SKM-1 treated with dmso at 0.1 percent for 144 hours (cell line): Measurements from ENCODE around the gene PARM1.

ENCODE experiments used
- DNase-seq: peaks from one replicate; lab custom pipeline; 2025; ENCODE audit not compliant: unreplicated experiment; lab: John Stamatoyannopoulos, UW

Gene PARM1, protein sequence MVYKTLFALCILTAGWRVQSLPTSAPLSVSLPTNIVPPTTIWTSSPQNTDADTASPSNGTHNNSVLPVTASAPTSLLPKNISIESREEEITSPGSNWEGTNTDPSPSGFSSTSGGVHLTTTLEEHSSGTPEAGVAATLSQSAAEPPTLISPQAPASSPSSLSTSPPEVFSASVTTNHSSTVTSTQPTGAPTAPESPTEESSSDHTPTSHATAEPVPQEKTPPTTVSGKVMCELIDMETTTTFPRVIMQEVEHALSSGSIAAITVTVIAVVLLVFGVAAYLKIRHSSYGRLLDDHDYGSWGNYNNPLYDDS

GRCh38 chr4:74932832-74933561, at the start of gene PARM1:
Gene PARM1 (plus strand): TSS chr4:74933116. CDS start chr4:74933328, 212 bp downstream.
- DNase-seq: peak; percentile 81

- no peak for DNase-seq
Observed at GRCh38 chr4:74884266-74884665, 48.6 kb upstream of the PARM1 start.

- DNase-seq: peak; percentile 92
Observed at GRCh38 chr4:74886484-74886883, 46.4 kb upstream of the PARM1 start.

GRCh38 chr4:74890341-74890740, 42.6 kb upstream of the PARM1 start:
- DNase-seq: no peak

- no peak for DNase-seq
Observed at GRCh38 chr4:74891037-74891436, 41.9 kb upstream of the PARM1 start.

- no peak for DNase-seq
Observed at GRCh38 chr4:74893171-74893570, 39.7 kb upstream of the PARM1 start.

GRCh38 chr4:74896595-74896994, 36.3 kb upstream of the PARM1 start:
- DNase-seq: no peak

- DNase-seq: no peak
Observed at GRCh38 chr4:74897386-74897785, 35.5 kb upstream of the PARM1 start.

- no peak for DNase-seq
Observed at GRCh38 chr4:74900862-74901261, 32.1 kb upstream of the PARM1 start.

DNA sequence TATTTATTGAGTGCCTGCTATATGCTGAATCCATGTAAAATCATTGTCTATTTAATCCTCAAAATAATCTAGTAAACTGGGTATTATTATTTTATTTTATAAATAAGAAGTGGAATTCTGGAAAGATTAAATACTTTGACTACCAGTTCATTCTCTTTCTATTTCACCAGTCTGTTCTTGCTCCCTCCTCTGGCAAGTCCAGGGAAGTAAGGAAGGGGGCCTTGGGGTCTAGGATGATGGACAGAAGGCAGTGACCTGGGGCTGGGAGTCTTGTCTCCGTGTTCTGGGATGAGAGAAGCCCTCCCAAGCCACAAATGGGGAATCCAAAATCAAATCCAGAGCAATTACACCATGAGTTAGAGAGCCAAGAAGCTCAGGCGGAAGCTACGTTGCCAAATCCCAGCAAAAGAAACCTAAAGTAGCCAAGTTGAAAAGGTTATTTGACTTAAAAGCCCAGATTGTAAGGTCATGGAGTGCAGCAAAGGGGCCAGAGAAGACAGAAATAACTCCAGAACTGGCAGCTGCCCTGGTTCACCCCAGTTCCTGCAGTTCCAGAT, 28.3 kb upstream of the PARM1 start:
- no peak for DNase-seq

- DNase-seq: no peak
Observed at GRCh38 chr4:74906771-74907170, 26.1 kb upstream of the PARM1 start.

GRCh38 chr4:74919783-74920182, 13.1 kb upstream of the PARM1 start:
- DNase-seq: no peak

DNA sequence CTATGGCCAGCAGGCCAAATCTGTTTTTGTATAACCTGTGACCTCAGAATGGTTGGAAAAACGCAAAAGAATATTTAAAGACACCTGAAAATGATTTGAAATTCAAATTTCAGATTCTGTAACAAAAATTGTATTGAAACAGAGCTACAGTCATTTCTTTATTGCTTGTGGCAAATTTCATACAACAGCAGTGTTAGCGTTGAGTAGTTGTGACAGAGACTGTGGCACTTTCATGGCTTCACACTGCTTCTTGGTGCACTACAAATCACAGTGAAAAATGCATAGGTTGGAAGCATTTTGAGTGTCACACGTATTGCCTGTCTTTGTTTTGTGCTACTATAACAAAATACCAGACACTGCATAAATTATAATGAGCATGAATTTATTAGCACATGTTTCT, 12.2 kb upstream of the PARM1 start:
- DNase-seq: no peak

GRCh38 chr4:74921490-74921889, 11.4 kb upstream of the PARM1 start:
- DNase-seq: no peak

GRCh38 chr4:74926007-74926406, 6.9 kb upstream of the PARM1 start:
- no peak for DNase-seq

DNA sequence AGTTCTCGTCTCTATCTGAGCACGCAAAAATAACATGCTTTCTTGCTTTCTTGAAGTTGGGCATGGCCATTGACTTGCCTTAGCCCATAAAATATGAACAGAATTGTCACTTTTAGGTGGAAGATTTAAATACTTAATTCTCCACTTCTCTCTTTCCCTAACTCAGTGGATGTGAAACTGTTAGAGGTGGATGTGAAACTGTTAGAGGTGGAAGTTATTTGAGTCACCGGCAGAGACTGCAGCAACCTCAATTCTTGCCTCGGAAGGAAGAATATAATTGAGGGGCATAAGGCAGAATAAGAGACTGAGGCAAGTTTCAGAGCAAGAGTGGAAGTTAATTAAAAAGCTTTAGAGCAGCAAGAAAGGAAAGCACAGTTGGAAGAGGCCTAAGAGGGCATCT, 2.8 kb upstream of the PARM1 start:
- peak; percentile 48 for DNase-seq

DNA sequence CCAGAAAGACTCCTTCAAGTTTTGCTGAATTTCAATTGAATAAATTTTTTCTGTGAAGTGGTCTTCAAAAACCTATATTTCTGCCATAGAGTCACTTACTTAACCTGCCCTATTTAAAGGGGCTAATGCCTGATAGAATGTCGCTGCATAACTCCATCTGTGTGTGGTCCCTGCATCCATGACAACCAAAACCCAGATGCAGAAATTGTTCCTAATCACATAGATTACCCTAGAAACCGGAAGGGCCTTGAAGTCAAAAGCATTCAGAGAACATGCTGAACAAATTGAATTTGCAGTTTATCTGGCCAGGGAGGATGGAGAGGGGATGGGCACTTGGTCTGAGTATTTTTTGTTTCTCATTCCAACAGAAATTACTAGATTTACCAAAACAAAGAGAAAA, 1.5 kb upstream of the PARM1 start:
- no peak for DNase-seq

DNA sequence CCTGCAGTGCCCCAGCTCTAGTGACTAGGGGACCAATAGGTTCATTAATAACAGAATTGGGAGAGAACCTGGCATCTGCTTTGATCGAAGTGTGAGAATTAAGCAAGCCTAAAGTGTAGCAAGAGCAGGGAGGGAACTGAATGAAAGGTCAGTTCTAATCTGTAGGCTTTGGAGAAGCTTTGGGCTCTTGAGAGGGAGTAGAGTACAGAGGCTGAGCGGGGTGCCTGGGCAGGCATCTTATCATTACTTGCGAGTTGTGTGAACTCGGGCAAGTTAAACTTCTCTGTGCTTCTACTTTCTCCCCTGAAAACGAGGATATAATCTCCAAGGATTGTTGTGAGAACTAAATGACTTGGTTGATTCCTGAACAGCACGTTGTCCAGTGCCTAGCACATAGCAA, 906 bp upstream of the PARM1 start:
- no peak for DNase-seq

- no peak for DNase-seq
Observed at GRCh38 chr4:74933562-74934015, 673 bp downstream of the PARM1 start.

GRCh38 chr4:74934016-74934831, 1.3 kb downstream of the PARM1 start:
- no peak for DNase-seq

DNA sequence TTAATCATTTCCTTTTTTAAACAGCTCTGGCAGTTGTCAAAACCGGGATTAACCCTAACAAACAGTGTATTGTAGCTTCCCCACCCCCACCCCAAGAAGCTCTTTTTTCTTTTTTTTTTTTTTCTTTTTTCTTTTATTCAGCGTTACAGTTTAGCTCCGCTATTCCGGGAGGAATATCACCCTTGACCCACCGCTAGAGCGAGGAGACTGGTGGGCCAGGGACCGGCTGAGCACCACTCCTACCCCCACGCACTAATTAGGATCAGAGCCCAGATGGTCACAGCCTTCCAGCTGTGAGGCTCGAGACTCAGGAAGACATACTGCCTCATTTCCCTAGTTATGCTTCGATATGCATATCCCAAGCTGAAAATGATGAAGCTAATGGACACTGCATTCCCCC, 2.0 kb downstream of the PARM1 start:
- DNase-seq: no peak
